GM23338 (cell line): ENCODE results near the gene SMYD3. TPM values are rescaled to one million over a fixed set of nuclear protein-coding genes. Genes with fewer than 3 reads are reported as not detected.

Source experiments
- ATAC-seq: fragments of 200-7000 bp; cut with Tn5 transposase; 3 replicates; pipeline ENCODE4 v1.9.1; 2020
- DNase-seq: peaks from one replicate; pipeline ENCODE4 v3.0.0-alpha.2; 2015; ENCODE audit warnings: low spot score
- H2AFZ ChIP-seq: fragments of 200-600 bp; sonication (generic); 2 replicates; pipeline ENCODE4 v1.8.0; 2016; ENCODE audit warnings: antibody characterized with exemption, mild to moderate bottlenecking, moderate library complexity
- H3F3A ChIP-seq: fragments of 200-600 bp; sonication (generic); replicated peaks from 2 replicates; pipeline ENCODE4 v1.8.0; 2017; ENCODE audit warnings: antibody characterized with exemption, mixed run types, low read depth
- H3K27ac ChIP-seq: fragments of 200-600 bp; sonication (generic); 2 replicates; pipeline ENCODE4 v1.6.1; 2016; ENCODE audit warnings: low read depth
- H3K27me3 ChIP-seq: fragments of 200-600 bp; sonication (generic); 2 replicates; pipeline ENCODE4 v1.8.0; 2016; ENCODE audit warnings: mild to moderate bottlenecking, mixed run types, moderate library complexity; ENCODE audit not compliant: insufficient read depth
- H3K36me3 ChIP-seq: fragments of 200-600 bp; sonication (generic); 2 replicates; pipeline ENCODE4 v1.8.0; 2016; ENCODE audit warnings: mild to moderate bottlenecking; ENCODE audit not compliant: insufficient read depth
- H3K4me1 ChIP-seq: fragments of 200-600 bp; sonication (generic); 2 replicates; pipeline ENCODE4 v1.8.0; 2016; ENCODE audit warnings: mild to moderate bottlenecking, moderate library complexity; ENCODE audit not compliant: insufficient read depth
- H3K4me2 ChIP-seq: fragments of 200-600 bp; sonication (generic); 2 replicates; pipeline ENCODE4 v1.7.1; 2017; ENCODE audit warnings: mixed run types
- H3K4me3 ChIP-seq: fragments of 200-600 bp; sonication (generic); 2 replicates; pipeline ENCODE4 v1.6.1; 2016; ENCODE audit warnings: mixed run types
- H3K79me2 ChIP-seq: fragments of 200-600 bp; sonication (generic); replicated peaks from 2 replicates; pipeline ENCODE4 v1.8.0; 2017; ENCODE audit warnings: mild to moderate bottlenecking; ENCODE audit not compliant: insufficient read depth
- H3K9me2 ChIP-seq: fragments of 200-600 bp; sonication (generic); 2 replicates; pipeline ENCODE4 v1.8.0; 2017; ENCODE audit not compliant: insufficient read depth
- H4K20me1 ChIP-seq: fragments of 200-600 bp; sonication (generic); replicated peaks from 2 replicates; pipeline ENCODE4 v1.8.0; 2017; ENCODE audit warnings: mild to moderate bottlenecking; ENCODE audit not compliant: insufficient read depth
- H3K27ac Mint-ChIP-seq: 2 replicates; pipeline ENCODE4 v1.8.0; 2020; ENCODE audit warnings: inconsistent platforms, mild to moderate bottlenecking, moderate library complexity, mixed read lengths
- H3K27me3 Mint-ChIP-seq: 3 replicates; pipeline ENCODE4 v1.8.0; 2022; ENCODE audit warnings: low read depth, mild to moderate bottlenecking, moderate library complexity, mixed read lengths, inconsistent platforms; ENCODE audit not compliant: insufficient read depth, poor library complexity
- H3K36me3 Mint-ChIP-seq: 3 replicates; pipeline ENCODE4 v1.8.0; 2021; ENCODE audit warnings: low read depth, mild to moderate bottlenecking, inconsistent platforms, moderate library complexity, mixed read lengths
- H3K4me1 Mint-ChIP-seq: 3 replicates; pipeline ENCODE4 v1.8.0; 2020; ENCODE audit warnings: mild to moderate bottlenecking, inconsistent platforms, mixed read lengths
- H3K4me3 Mint-ChIP-seq: 3 replicates; pipeline ENCODE4 v1.8.0; 2021; ENCODE audit warnings: moderate library complexity, mild to moderate bottlenecking, inconsistent platforms, mixed read lengths
- H3K9me3 Mint-ChIP-seq: 3 replicates; pipeline ENCODE4 v1.8.0; 2020; ENCODE audit warnings: moderate library complexity, mild to moderate bottlenecking, inconsistent platforms, mixed read lengths
- CREB1 ChIP-seq: fragments of 250-450 bp; sonication (Bioruptor Pico); IDR thresholded peaks from 2 replicates; pipeline ENCODE4 v1.5.0; 2020; ENCODE audit warnings: low read depth, mild to moderate bottlenecking, moderate library complexity
- CTCF ChIP-seq, 2 experiments: fragments of 200-600 bp in 1 of 2; sonication (generic) in 1 of 2; conservative IDR thresholded peaks; 2 replicates each; pipeline versions ENCODE4 v1.5.1 to v1.6.1; 2016 to 2017; ENCODE audit warnings: antibody characterized with exemption in 2 of 2, low read depth in 2 of 2, mild to moderate bottlenecking in 2 of 2, moderate library complexity in 1 of 2
- ETS1 ChIP-seq: IDR thresholded peaks from 2 replicates; pipeline ENCODE4 v1.6.1; 2016; ENCODE audit warnings: antibody characterized with exemption
- EZH2 ChIP-seq: fragments of 200-600 bp; sonication (generic); IDR thresholded peaks from one replicate; pipeline ENCODE4 v1.8.0; 2017; ENCODE audit warnings: antibody characterized with exemption, mild to moderate bottlenecking, low read depth; ENCODE audit not compliant: unreplicated experiment
- EZH2phosphoT487 ChIP-seq: fragments of 200-600 bp; sonication (generic); IDR thresholded peaks from one replicate; pipeline ENCODE4 v1.8.1; 2018; ENCODE audit warnings: antibody characterized with exemption; ENCODE audit not compliant: unreplicated experiment
- JUNB ChIP-seq: IDR thresholded peaks from one replicate; pipeline ENCODE4 v1.6.1; 2016; ENCODE audit warnings: antibody characterized with exemption; ENCODE audit not compliant: unreplicated experiment
- NANOG ChIP-seq: IDR thresholded peaks from 2 replicates; pipeline ENCODE4 v1.6.1; 2016; ENCODE audit warnings: antibody characterized with exemption, borderline replicate concordance
- POLR2AphosphoS5 ChIP-seq: IDR thresholded peaks from 2 replicates; pipeline ENCODE4 v1.6.1; 2016; ENCODE audit warnings: antibody characterized with exemption, low read depth
- REST ChIP-seq: IDR thresholded peaks from one replicate; pipeline ENCODE4 v1.6.1; 2018; ENCODE audit warnings: antibody characterized with exemption; ENCODE audit not compliant: unreplicated experiment
- STAT1 ChIP-seq: IDR thresholded peaks from one replicate; pipeline ENCODE4 v1.6.1; 2016; ENCODE audit warnings: antibody characterized with exemption; ENCODE audit not compliant: unreplicated experiment
- ZNF114 ChIP-seq: fragments of 250-450 bp; sonication (Bioruptor Pico); IDR thresholded peaks from 2 replicates; pipeline ENCODE4 v1.5.0; 2020; ENCODE audit warnings: mild to moderate bottlenecking, moderate library complexity
- ZNF331 ChIP-seq: fragments of 250-450 bp; sonication (Bioruptor Pico); IDR thresholded peaks from 2 replicates; pipeline ENCODE4 v1.5.0; 2020; ENCODE audit warnings: low read depth, mild to moderate bottlenecking, moderate library complexity
- ZNF462 ChIP-seq: fragments of 250-450 bp; sonication (Bioruptor Pico); IDR thresholded peaks from 2 replicates; pipeline ENCODE4 v1.5.0; 2020; ENCODE audit warnings: mild to moderate bottlenecking, moderate library complexity
- polyA plus RNA-seq: library from polyadenylated mRNA; unstranded; fragments of >200 nt; fragmentation: Nextera tagmentation; extraction: Ambion mirVana; gene quantifications from 2 replicates; pipeline ENCODE4 v1.2.1, GENCODE V29; 2016
- total RNA-seq: library from RNA; depleted of rRNA; stranded (reverse); fragments of >200 nt; shearing (Covaris generic); gene quantifications from 2 replicates; pipeline ENCODE4 v1.2.3, GENCODE V29; 2014

The SMYD3 gene
- total and polyA plus RNA-seq, 2 experiments from 2014 or later, result 31.8 to 34.4 TPM

- H3K4me1 ChIP-seq, result no peaks in the 10 kb centered on the region
- no peaks in the 10 kb centered on the region for H3K27me3 ChIP-seq
- 0 out of 2 replicates have a peak overlapping the region, but pooled peaks have one; percentile 24 for H2AFZ ChIP-seq
- H3K27ac ChIP-seq, result no peak overlapping the region
- H3K27me3 Mint-ChIP-seq, result peaks cover 8% of the 10 kb centered on the region
- DNase-seq, result no peak
- H3K9me2 ChIP-seq, result peaks cover 13% of the 10 kb centered on the region; the same call in 1 of the 2 replicates
- no peak overlapping the region for H3K27ac Mint-ChIP-seq
- no peaks in the 10 kb centered on the region for H3K36me3 ChIP-seq
- H3K4me1 Mint-ChIP-seq, result peaks cover 17% of the 10 kb centered on the region; the same call in 2 of the 3 replicates
- no peak overlapping the region for H3K4me2 ChIP-seq
- no peak overlapping the region for H3K4me3 ChIP-seq
- H3K4me3 Mint-ChIP-seq, result no peak overlapping the region
- TF ChIP-seq EZH2 (no peak), CREB1 (no peak), STAT1 (no peak), ZNF114 (CRISPR knock-in tag) (no peak), ZNF462 (no peak), NANOG (no peak), ETS1 (no peak), ZNF331 (CRISPR knock-in tag) (no peak), EZH2phosphoT487 (no peak), POLR2AphosphoS5 (no peak), JUNB (no peak), REST (no peak), CTCF (conservative IDR thresholded peaks at IDR 0.05; ENCODE audit: low read depth in 2 of 2) (no peak)
- H3K36me3 Mint-ChIP-seq, result no peaks in the 10 kb centered on the region
- H3F3A ChIP-seq, result no peaks in the 10 kb centered on the region
- no peak for ATAC-seq
- H4K20me1 ChIP-seq, result no peaks in the 10 kb centered on the region
- no peaks in the 10 kb centered on the region for H3K79me2 ChIP-seq
- no peaks in the 10 kb centered on the region for H3K9me3 Mint-ChIP-seq
These were observed 791.8 kb downstream of the SMYD3 start for GRCh38 chr1:245715291-245715701.
